ENCODE results near the gene PGAP3. TPM values are rescaled to one million over a fixed set of nuclear protein-coding genes. Genes with fewer than 3 reads are reported as not detected.

PGAP3 gene
- polyA plus RNA-seq, 3 donors, result 8.3 to 19.3 (median 9.2) TPM

- H3K27ac Mint-ChIP-seq, result peak overlapping the region in 4 of 7 donors; percentile 8 to 82 (median 40)
- H3K4me3 Mint-ChIP-seq, result peak overlapping the region in 1 of 2 donors; percentile 79
Measured at GRCh38 chr17:39642291-39643074, 45.4 kb downstream of the PGAP3 start.

More at GRCh38 chr17:39642291-39643074, 45.4 kb downstream of the PGAP3 start:
- peak in 1 of 3 donors; percentile 19 for DNase-seq
- no peaks in the 10 kb centered on the region for H3K27me3 ChIP-seq (ENCODE audit: control insufficient read depth in 2 of 2, insufficient read depth in 2 of 2, low read length in 2 of 2)
- no peak overlapping the region for H3K9ac ChIP-seq (ENCODE audit: insufficient read depth, low read length, poor library complexity, severe bottlenecking)
- peaks cover 98% of the 10 kb centered on the region for H3K79me2 ChIP-seq (ENCODE audit: insufficient read depth, low read length)
- no peak overlapping the region for H2AFZ ChIP-seq (ENCODE audit: insufficient read depth, low read depth, low read length, poor library complexity, severe bottlenecking)
- 63% methylated on average over 9 of the region's 9 CpGs for WGBS (ENCODE audit: insufficient coverage)
- no peaks in the 10 kb centered on the region for H3K9me3 ChIP-seq (replicated peaks in 1 of 2; ENCODE audit: control insufficient read depth in 1 of 2, insufficient read depth in 1 of 2, low read length in 2 of 2)
- Mint-ChIP-seq H3K4me1 (peaks cover 61% of the 10 kb centered on the region), H3K36me3 (peaks cover 16 to 31% of the 10 kb centered on the region in 2 donors), H3K27me3 (ENCODE audit: low read depth in 3 of 3) (peaks cover 0 to 3% (median 0%) of the 10 kb centered on the region in 3 donors), H3K9me3 (peaks cover 0 to 1% (median 0%) of the 10 kb centered on the region in 7 donors)
- peaks cover 52 to 61% of the 10 kb centered on the region in 2 donors for H3K4me1 ChIP-seq (ENCODE audit: control insufficient read depth in 1 of 2, insufficient read depth in 2 of 2, low read length in 2 of 2)
- TF ChIP-seq CTCF (IDR thresholded peaks at IDR 0.05), result no peak
- H3K4me2 ChIP-seq (replicated peaks; ENCODE audit: extremely low read depth, low read length, poor library complexity, severe bottlenecking), result peak overlapping the region; percentile 27
- peaks cover 98% of the 10 kb centered on the region for H4K20me1 ChIP-seq (ENCODE audit: insufficient read depth, low read length)
- H3K36me3 ChIP-seq (replicated peaks in 1 of 2; ENCODE audit: control insufficient read depth in 1 of 2, insufficient read depth in 2 of 2, low read length in 2 of 2), result peaks cover 0 to 10% of the 10 kb centered on the region in 2 donors
- peak overlapping the region in 1 of 2 donors; percentile 44 for H3K27ac ChIP-seq (ENCODE audit: low read depth in 1 of 2, low read length in 2 of 2)
- H3K4me3 ChIP-seq (replicated peaks in 1 of 3; ENCODE audit: low read depth in 2 of 3, low read length in 3 of 3), result peak overlapping the region in 1 of 3 experiments; percentile 31
- intact Hi-C loops (cut with micrococcal nuclease), result no loop called here

Data from CD14-positive monocyte (primary cell).